Stimulated activated CD8-positive, alpha-beta memory T cell treated with anti-CD3 and anti-CD28 coated beads, Interleukin-7, amount 100 ng/mL, for 1 hour (primary cell): ENCODE results near the gene PPP1R9A.

Experiments
- DNase-seq, 2 donors: peaks; one replicate each; pipeline ENCODE4 v3.0.0-alpha.2; 2020; ENCODE audit warnings: low read depth in 2 of 2

The PPP1R9A gene

GRCh38 chr7:95028683-95029082, 121.3 kb downstream of the PPP1R9A start:
- no peak for DNase-seq

GRCh38 chr7:95035295-95035694, 127.9 kb downstream of the PPP1R9A start:
- no peak for DNase-seq

- DNase-seq, result no peak
Measured at GRCh38 chr7:95041031-95041430, 133.6 kb downstream of the PPP1R9A start.

- no peak for DNase-seq
Measured at GRCh38 chr7:95045236-95045923, 138.0 kb downstream of the PPP1R9A start.

- DNase-seq, result no peak
Measured at GRCh38 chr7:95046494-95047240, 139.3 kb downstream of the PPP1R9A start.

- no peak for DNase-seq
Measured at GRCh38 chr7:95047291-95047690, 139.9 kb downstream of the PPP1R9A start.

GRCh38 chr7:95052566-95053094, 145.2 kb downstream of the PPP1R9A start:
- no peak for DNase-seq

GRCh38 chr7:95054386-95054785, 147.0 kb downstream of the PPP1R9A start:
- no peak for DNase-seq

- DNase-seq, result no peak
Measured at GRCh38 chr7:95055295-95055694, 147.9 kb downstream of the PPP1R9A start.

- DNase-seq, result no peak
Measured at GRCh38 chr7:95056107-95056739, 148.8 kb downstream of the PPP1R9A start.

GRCh38 chr7:95056901-95057300, 149.5 kb downstream of the PPP1R9A start:
- no peak for DNase-seq

- no peak for DNase-seq
Measured at GRCh38 chr7:95059842-95060313, 152.5 kb downstream of the PPP1R9A start.

GRCh38 chr7:95062901-95063300, 155.5 kb downstream of the PPP1R9A start:
- DNase-seq, result no peak

GRCh38 chr7:95066737-95067530, 159.5 kb downstream of the PPP1R9A start:
- no peak for DNase-seq

- no peak for DNase-seq
Measured at GRCh38 chr7:95088536-95089215, 181.3 kb downstream of the PPP1R9A start.

- no peak for DNase-seq
Measured at GRCh38 chr7:95089414-95090315, 182.3 kb downstream of the PPP1R9A start.

- no peak for DNase-seq
Measured at GRCh38 chr7:95092324-95092723, 184.9 kb downstream of the PPP1R9A start.

GRCh38 chr7:95095259-95095965, 188.0 kb downstream of the PPP1R9A start:
- no peak for DNase-seq

GRCh38 chr7:95095966-95096540, 188.7 kb downstream of the PPP1R9A start:
- DNase-seq, result no peak
